ENCODE measurements around the gene ARL15.
"Not testable (repeated sequence)": the region's sequence is repeated elsewhere in the genome, so short reads cannot be mapped to it uniquely, and the experiment has no call there.

ARL15 gene

DNA sequence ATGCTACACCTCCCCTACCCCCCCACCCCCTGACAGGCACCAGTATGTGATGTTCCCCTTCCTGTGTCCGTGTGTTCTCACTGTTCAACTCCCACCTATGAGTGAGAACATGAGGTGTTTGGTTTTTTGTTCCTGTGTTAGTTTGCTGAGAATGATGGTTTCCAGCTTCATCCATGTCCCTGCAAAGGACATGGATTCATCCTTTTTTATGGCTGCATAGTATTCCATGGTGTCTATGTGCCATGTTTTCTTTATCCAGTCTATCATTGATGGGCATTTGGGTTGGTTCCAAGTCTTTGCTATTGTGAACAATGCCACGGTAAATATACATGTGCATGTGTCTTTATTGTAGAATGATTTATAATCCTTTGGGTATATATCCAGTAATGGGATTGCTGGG is 328.1 kb downstream of the ARL15 start:
- DNase-seq (ENCODE audit: low read depth) = not testable (repeated sequence)

DNA sequence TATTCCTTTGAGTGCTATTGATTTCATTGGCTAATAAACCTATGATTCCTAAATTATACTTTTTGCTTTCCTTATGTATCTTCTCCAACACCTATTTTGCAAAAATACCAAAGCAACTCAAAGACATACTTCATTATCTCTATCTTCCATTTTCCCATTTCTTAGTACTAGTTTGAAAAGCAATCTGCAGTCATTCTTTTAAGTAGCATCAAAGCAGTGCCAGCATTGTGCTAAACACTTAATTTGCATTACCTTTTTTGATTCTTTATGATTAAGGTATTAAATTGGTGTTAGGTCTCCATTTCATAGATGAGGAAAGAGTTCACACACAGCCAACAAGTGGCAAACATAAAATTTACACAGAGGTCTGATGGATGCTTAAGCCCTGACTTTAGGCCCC is 330.3 kb downstream of the ARL15 start:
- no peak for DNase-seq (ENCODE audit: low read depth)

DNA sequence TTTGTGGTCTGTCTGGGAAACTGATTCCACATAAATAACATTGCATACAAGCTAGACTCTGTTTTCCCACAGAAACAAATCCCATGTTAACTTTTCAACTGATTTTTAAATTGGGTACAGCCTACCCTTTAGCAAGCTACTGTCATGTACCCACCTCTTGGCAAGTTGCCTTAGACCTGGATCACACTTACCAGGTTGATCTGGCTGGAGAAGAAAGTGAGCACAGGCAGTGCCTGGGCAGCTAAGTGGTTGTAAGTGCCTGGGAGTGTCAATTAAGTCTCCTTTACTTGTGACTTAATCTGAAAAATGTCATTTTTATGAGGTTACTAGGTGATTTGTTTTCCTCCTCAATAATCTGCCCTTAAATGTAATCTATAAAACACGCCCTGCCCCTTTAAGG is 336.4 kb downstream of the ARL15 start:
- DNase-seq (ENCODE audit: low read depth) = no peak

DNA sequence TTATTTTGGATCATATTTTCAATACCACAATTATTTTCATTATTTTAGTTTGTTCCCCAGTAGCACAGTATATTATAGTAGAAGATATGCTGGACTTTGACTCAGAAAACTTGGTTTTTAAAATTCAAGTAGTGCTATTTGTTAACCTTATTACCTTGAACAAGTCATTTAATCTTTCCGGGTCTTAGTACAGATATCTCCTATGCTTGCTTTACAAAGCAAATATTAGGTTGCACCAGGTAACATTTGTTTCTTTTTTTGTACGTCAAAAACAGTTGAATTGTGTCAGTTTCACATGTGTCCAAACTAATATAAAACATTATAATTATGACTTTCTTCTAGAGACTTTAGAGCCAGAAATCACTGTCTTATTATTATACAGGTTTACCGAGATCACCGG is 338.1 kb downstream of the ARL15 start:
- no peak for DNase-seq (ENCODE audit: low read depth)

DNA sequence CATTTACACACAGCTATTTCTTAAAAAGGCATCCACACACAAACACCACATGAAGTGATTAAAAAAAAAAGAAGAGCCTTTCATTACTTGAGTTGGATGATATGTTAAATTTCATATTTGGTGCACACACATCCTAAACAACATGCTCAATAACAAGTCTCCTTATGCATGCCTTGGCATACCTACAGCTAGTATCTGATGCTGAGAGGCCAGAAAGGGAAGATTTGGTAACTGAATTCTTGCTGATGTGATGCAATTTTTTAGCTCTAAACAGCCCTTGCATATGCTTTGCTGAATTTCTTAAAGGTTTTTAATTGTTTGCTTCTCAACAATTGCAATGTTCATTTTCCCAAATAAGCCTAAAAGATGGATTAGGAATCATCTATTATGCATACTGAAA is 338.8 kb downstream of the ARL15 start:
- DNase-seq (ENCODE audit: low read depth) = no peak

DNA sequence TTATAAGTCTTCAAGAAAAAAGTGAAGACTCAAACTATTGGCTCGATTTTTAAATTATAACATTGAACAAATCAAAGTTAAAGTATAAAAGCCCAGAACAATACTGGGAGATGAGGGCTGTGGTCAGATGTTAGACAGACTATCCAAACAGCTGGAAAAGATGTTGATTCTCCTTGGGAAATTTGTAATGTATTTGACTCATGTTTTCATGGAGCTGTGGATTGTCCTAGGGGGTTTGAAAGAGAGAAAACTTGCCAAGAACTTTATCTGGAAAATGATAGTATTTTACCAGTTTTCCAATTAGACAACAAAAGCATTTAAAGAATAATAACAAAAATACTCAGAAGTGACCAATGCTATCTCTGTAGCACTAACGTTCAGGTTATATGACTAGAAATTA is 339.2 kb downstream of the ARL15 start:
- no peak for DNase-seq (ENCODE audit: low read depth)

DNA sequence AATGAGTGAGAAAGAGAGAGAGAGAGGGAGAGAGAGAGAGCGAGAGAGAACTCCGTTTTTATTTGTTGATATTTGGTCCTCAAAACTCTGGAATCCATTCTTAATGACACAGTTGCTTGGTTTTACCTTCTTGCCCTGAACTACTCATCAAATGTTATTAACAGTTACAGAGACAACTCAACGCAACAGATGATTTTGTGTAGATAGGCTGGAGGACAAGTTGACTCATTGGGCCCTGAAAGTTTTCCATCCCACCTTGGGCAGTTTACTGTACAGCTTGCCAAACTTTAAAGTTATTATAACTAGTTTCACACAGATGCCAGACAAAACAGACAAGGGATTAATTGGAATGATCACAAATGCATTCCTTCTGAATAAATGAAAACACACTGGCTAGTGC is 339.9 kb downstream of the ARL15 start:
- DNase-seq (ENCODE audit: low read depth) = no peak

DNA sequence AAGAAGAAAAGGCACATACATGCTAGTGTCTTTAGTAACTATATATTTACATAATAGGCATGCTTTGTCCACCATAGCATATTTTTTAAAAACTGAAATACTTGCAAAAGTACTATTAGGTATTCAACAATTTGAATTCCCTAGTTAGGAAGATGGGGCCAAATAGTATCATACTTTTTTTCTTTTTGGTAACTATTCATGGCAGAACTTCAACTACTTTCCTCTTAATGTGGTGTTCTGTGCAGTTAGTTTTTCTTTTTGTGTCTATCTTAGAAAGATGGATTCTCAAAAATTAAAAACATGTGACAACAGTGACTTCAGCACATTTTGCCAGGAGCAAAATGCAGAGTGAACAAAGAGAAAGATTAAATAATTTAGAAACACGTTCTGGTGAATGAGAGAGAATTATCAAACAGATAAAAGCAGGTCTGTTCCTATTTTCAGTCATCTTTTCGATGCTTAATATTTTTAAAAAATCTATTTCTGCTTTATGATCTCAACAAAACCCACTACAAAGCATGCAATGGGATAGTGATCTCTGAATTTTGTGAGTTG is 341.1 kb downstream of the ARL15 start:
- no peak for DNase-seq (ENCODE audit: low read depth)

DNA sequence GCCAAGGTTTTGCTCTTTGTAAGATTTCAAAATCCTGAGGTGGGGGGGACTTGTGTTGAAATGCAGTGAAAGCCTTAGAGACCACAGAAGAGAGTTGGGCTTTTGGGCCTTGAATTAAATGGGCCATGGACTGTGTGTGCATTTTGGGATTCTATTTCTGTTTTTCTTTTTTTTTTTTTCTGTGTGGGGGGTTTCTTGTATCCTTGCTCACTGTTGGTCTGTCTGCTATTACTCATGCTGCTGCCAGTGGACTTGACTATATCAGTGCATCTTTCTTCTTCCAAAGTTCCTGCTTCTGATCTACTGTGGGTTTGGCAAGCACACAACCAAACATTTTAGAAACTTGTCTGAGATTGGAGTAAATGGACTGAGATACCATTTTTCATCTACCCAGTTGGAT is 344.9 kb downstream of the ARL15 start:
- no peak for DNase-seq (ENCODE audit: low read depth)

DNA sequence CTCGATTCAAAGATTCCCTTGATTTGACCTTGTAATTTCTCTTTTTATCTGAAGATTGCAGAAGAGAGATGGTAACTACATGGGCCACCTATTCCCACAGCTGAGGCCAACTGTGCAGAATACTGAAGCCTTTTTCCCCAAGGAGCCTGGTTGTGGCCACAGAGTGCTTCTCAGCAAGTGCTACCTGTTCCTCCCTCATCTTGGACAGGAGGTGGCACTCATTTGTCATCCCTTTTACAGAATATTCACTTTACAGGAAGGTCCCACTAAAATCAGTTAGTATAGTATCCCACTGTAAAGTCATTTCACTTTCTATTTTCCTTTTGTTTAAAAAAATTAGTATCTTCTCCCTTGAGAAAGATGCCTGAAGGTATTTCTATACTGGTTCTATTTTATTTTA is 346.4 kb downstream of the ARL15 start:
- DNase-seq (ENCODE audit: low read depth) = no peak

DNA sequence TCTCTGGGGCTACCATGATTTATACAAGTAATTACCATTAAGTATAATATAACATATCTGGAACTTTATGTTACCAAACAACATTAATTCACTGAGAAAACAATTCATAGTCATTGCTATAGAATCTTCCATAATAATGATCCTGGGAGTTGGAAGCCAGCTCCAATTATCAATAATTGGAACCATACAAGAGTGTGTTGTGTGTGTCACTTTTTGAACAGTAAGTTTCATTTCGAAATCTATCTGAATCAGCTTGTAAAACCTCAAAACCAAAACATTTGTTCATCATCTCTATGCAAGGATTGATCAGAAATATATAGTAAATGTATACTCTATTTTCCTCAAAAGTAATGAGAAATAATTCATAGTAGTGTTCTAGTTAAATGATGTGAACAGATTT is 348.1 kb downstream of the ARL15 start:
- no peak for DNase-seq (ENCODE audit: low read depth)

DNA sequence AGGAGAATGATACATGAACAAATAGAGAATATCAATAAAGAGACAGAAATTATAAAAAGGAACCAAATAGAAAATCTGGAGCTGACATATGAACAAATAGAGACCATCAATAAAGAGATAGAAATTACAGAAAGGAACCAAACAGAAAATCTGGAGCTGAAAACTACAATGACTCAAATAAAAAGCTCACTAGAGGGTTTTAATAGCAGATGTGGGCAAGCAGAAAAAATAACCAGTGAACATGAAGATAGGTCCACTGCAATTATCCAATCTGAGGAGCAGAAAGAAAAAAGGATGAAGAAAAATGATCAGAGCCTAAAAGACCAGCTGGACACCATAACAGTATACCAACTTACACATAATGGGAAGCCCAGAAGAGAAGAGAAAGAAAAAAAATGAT is 353.7 kb downstream of the ARL15 start:
- no peak for DNase-seq (ENCODE audit: low read depth)

DNA sequence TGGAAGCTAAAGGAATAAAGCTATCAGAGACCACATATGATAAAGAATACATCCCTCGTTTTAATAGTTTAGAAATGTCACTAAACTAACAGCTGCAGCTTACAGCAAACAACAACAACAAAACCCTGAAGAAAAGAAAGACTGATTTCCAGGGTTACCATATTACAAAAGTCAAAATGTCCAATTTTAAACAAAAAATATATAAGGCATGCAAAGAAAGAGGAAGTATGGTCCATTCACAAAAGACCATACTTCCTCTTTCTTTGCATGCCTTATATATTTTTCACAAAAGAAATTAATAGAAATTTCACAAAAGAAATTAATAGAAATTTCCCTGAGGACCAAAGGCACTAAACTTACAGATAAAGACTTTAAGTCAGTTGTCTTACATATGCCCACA is 354.2 kb downstream of the ARL15 start:
- DNase-seq (ENCODE audit: low read depth) = no peak

DNA sequence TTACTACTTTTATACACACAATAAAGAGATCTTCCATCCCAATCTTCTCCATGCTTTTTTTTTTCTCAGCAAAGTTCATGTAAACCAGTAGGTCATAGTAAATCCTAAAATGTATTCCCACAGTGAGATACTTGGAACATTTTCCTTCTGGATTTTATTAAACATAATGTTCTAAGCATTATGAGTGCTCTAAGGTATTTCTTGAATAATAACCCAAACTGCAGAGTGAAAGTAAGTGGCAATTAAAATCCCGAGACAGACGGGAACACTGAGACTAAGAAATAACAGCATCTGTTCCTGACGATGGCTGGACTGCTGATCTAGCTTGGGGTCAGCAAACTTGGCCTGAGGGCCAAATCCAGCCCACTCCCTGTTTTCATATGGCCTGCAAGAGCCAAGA is 359.8 kb downstream of the ARL15 start:
- no peak for DNase-seq (ENCODE audit: low read depth)

DNA sequence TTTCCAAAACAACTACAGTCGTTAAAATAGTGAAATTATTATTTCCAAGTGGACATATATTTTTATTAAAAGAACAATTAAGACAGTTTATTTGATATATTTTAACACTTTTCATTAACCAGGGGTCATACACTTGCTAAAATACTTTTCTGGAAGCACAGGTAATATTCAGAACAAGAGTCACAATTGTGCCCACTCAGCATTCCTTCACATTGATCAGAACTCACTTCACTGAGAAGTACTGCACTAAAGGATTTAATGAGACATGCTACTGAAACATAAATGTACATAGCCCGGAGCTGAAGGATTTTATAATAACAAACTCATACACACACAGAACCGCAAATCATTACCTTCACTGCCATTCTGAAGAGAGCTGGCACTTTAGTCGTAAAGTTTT is 361.8 kb downstream of the ARL15 start:
- no peak for DNase-seq (ENCODE audit: low read depth)

DNA sequence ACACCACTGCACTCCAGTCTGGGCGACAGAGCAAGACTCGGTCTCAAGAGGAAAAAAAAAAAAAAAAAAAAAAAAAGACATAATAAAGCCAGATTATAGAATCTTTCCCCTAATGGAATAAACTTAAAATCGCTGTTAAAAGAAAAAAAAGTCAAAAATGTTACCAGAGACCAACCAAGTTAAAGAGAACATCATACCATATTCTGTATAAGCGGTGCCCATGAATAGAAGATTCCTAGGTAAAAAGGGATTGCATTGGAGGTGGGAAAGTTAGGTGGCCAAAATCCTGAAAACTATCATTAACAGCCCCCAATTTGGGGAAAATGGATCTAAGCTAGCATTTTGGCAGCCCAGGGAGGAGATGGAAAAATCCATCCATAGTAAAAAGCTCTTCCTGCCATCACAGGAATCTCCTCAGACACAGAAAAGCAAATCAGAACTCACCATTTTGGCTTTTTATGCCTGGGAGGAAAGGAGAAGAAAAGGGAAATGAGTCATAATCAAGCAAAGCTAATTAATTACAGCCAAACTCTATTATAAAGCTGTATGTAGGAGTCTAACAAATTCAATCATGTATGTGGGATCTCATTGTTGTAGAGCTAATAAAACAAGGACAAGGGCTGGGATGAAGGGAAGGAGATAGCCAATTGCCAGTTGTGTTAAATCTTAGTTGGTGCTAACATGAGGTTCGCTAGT is 363.8 kb downstream of the ARL15 start:
- DNase-seq (ENCODE audit: low read depth) = no peak

DNA sequence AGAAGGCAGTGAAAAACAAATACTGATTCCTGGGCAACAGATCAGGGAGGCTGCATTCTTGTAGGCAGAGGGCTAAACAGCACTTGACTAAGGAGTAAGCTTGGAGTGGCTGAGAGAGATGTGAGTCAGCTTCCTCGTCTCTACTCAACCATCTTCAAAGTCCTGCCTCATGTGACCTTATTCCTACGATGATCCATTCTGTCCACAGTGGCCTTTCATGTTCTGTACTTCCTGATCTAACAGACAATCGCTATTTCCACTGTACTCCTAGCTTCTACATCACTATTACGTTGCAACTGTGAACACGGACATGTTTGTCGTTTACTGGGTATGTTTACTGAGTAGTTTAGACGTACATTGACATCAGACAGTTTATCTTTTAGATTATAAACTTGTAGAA is 365.4 kb downstream of the ARL15 start:
- DNase-seq (ENCODE audit: low read depth) = no peak

DNA sequence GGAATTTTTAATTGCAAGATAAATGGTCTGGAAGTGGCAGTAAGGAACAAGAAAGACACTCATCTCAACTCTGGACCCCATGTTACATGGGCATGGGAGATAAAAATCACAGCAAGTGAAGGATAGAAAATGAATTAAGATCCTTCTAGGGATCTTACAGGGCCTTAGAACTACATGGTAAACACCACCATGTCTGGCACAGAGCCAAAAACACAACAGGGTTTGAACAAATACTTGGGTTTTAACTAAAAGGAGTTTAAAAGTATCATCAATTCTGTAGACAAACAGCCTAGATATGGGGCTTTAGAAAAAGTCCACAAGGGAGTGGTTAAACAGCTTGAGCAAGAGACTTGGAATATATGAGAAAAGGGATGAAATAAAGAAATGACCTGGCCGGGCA is 366.4 kb downstream of the ARL15 start:
- no peak for DNase-seq (ENCODE audit: low read depth)

DNA sequence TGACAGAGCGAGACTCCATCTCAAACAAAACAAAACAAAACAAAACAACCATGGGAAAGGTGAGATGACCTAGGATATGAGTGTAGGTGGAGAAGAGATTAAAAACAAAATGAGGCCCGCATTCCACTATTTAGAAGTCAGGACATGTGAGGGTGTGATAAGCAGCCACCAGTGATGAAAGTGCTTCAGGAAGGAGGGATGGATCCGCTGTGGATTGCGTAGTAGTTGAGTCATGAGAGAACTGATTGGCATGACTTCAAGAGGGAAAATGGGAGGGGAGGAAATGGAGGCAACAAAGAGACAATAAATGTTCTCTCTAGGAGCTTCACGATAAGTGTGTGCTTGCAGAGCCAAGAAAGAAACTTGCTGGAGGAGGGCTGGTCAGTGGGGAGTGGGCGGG is 367.6 kb downstream of the ARL15 start:
- no peak for DNase-seq (ENCODE audit: low read depth)

DNA sequence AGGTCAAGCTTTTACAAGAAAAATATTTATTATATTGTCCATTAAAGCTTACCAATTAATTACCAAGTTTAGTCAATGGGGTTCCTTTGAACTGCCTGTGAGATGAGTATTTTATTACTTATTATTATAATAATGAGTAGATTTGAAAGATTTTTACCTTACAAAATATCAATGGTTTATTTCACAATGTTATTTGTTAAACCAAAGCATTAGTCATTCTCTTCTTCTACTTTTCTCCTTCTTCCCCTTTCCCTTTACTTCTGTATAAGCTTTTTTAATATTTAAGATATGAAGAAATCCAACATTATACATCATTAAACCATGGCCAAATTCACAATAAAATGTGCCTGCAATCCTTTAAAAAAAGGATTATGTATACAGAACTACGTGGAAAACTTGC is 369.5 kb downstream of the ARL15 start:
- DNase-seq (ENCODE audit: low read depth) = no peak

DNA sequence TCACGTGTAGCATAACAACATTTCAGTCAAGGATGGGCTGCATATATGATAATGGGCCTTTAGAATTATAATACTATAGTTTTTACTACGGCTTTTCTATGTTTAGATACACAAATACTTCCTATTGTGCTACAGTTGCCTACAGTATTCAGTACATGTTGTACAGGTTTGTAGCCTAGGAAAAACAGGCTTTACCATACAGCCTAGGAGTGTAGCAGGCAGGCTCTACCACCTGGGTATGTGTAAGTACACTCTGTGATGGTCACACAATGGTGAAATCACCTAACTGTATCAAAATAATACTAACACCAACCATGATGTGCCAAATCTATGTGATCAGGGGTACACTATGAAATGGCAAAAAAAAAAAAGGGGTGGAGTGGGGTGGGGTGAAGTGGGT is 372.9 kb downstream of the ARL15 start:
- no peak for DNase-seq (ENCODE audit: low read depth)

DNA sequence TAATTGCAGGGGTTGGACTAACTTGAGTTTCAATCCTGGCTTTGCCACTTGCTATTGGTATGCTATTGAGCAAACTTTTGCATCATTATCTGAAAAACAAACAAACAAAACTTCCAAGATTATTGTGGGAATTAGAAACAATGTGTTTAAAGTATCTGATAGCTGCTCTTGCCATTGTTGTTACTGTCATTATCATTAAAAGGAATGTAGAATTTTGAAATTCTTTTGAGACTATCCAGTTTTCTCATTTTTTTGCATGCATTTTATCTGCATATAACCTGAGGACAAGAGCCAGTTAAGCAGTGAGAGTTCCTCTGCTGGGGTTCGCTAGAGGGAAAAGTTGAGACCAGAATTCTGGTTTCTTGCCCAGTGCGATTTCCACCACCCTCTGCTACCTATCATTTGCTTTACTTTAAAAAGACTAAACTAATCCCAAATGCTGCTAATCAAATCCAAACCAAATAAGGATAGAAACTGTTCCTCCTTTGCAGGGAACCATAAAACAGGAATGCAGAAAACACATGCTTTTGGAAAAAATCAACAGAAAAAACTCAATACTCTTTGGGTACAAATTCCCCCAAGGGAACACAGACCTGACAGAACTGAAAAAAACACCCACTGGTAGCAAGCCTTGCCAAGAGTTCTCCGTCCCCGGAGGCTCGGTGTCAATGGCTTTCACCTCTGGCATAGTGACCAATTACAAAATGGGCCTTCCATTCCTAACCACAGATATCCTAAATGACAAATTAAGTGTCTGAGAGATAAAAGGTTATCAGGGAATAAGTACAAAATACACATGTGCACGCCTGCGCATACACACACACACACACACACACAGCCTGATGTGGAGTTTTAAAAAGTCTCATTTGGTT is 373.7 kb downstream of the ARL15 start:
- no peak for DNase-seq (ENCODE audit: low read depth)

DNA sequence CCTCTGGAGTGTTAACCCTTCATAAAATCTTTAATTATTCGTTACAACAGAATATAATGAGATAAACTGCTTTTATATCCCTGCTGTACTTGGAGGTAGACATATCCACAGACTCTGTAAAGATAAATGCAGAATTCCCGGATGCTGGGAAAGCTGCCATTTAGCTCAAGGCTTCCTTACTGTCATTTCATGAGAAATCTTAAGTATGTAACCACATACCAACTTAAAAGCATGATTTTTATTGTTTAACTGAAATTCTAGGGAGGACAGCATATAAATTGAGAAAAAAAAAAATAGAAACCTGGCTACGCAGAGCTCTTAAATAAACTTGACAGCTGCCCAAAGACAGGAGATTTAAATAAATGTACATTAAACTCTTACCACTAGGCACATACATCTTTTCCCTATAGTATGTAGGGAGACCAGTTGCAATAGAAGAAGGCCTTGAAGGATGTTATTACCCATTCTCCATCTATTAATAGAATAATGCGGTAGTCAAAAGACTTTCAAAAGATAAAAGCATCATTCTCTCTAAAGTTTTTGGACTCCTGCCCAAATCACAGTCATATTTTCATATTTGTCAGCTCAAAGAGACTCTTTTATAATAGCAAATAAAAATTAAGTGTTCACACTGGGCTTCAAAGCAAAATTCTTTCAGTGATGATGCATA is 376.1 kb downstream of the ARL15 start:
- no peak for DNase-seq (ENCODE audit: low read depth)

Data from stimulated activated CD8-positive, alpha-beta memory T cell treated with anti-CD3 and anti-CD28 coated beads, Interleukin-12 subunit alpha, Interleukin-12 subunit beta, amount 100 ng/mL, for 1 hour (primary cell).